CD4-positive, CD25-positive, alpha-beta regulatory T cell (primary cell): ENCODE results near the gene SLCO3A1. TPM values are rescaled to one million over a fixed set of nuclear protein-coding genes. Genes with fewer than 3 reads are reported as not detected.

ENCODE experiments used
- ATAC-seq, 2 donors: fragments of 150-1000 bp; cut with Tn5 transposase; one replicate each; pipeline ENCODE4 v1.10.0; 2021; ENCODE audit warnings: low read depth in 2 of 2, moderate number of reproducible peaks in 2 of 2, moderate library complexity in 1 of 2
- DNase-seq, 3 donors: peaks; one replicate each; pipeline versions ENCODE4 v3.0.0 to v3.0.0-alpha.2; 2012 to 2022; ENCODE audit warnings: mixed read lengths in 1 of 3
- H3K27ac ChIP-seq: one replicate; pipeline ENCODE4 v1.7.0; 2013; ENCODE audit warnings: mild to moderate bottlenecking, low read length; ENCODE audit not compliant: insufficient read depth, poor library complexity, severe bottlenecking
- H3K27me3 ChIP-seq: one replicate; pipeline ENCODE4 v1.7.0; 2013; ENCODE audit warnings: low read length; ENCODE audit not compliant: control insufficient read depth, insufficient read depth
- H3K36me3 ChIP-seq: one replicate; pipeline ENCODE4 v1.7.0; 2013; ENCODE audit warnings: mild to moderate bottlenecking, low read length, moderate library complexity; ENCODE audit not compliant: control insufficient read depth, insufficient read depth
- H3K4me1 ChIP-seq: 2 replicates; pipeline ENCODE4 v1.7.0; 2013; ENCODE audit warnings: mild to moderate bottlenecking, low read length; ENCODE audit not compliant: insufficient read depth, control insufficient read depth, poor library complexity, severe bottlenecking
- H3K4me3 ChIP-seq: one replicate; pipeline ENCODE4 v1.7.0; 2013; ENCODE audit warnings: low read depth, mild to moderate bottlenecking, low read length, moderate library complexity
- H3K9me3 ChIP-seq, 2 experiments: 1 replicate in 1 of 2; 2 replicates in 1 of 2; pipeline ENCODE4 v1.7.0; 2013; ENCODE audit warnings: low read length in 2 of 2, mild to moderate bottlenecking in 1 of 2, moderate library complexity in 1 of 2; ENCODE audit not compliant: control insufficient read depth in 2 of 2
- H3K27ac Mint-ChIP-seq, 3 donors: one replicate each; pipeline ENCODE4 v1.8.0; 2020 to 2022; ENCODE audit warnings: mild to moderate bottlenecking in 3 of 3, mixed read lengths in 3 of 3, moderate library complexity in 2 of 3
- H3K27me3 Mint-ChIP-seq: one replicate; pipeline ENCODE4 v1.8.0; 2022; ENCODE audit warnings: mild to moderate bottlenecking, mixed read lengths
- H3K36me3 Mint-ChIP-seq: one replicate; pipeline ENCODE4 v1.8.0; 2020; ENCODE audit warnings: mixed read lengths
- H3K4me1 Mint-ChIP-seq, 4 donors: one replicate each; pipeline ENCODE4 v1.8.0; 2020 to 2022; ENCODE audit warnings: mixed read lengths in 4 of 4, mild to moderate bottlenecking in 1 of 4
- H3K4me3 Mint-ChIP-seq, 4 donors: one replicate each; pipeline ENCODE4 v1.8.0; 2020 to 2022; ENCODE audit warnings: mild to moderate bottlenecking in 4 of 4, mixed read lengths in 4 of 4, moderate library complexity in 3 of 4
- H3K9me3 Mint-ChIP-seq, 7 donors: one replicate each; pipeline ENCODE4 v1.8.0; 2020 to 2022; ENCODE audit warnings: mixed read lengths in 7 of 7, mild to moderate bottlenecking in 3 of 7, moderate library complexity in 2 of 7
- polyA plus RNA-seq, 4 donors: library from polyadenylated mRNA; unstranded; fragments of 300-500 nt; fragmentation: Illumina TruSeq; gene quantifications; one replicate each; pipeline ENCODE4 v1.2.3, GENCODE V29; 2021
- total RNA-seq: library from RNA; stranded (reverse); gene quantifications from one replicate; pipeline ENCODE4 v1.2.3, GENCODE V29; 2022

SLCO3A1 gene
- total and polyA plus RNA-seq, 5 donors from 2014 or later, result 20.1 to 63.7 (median 38.1) TPM

DNA sequence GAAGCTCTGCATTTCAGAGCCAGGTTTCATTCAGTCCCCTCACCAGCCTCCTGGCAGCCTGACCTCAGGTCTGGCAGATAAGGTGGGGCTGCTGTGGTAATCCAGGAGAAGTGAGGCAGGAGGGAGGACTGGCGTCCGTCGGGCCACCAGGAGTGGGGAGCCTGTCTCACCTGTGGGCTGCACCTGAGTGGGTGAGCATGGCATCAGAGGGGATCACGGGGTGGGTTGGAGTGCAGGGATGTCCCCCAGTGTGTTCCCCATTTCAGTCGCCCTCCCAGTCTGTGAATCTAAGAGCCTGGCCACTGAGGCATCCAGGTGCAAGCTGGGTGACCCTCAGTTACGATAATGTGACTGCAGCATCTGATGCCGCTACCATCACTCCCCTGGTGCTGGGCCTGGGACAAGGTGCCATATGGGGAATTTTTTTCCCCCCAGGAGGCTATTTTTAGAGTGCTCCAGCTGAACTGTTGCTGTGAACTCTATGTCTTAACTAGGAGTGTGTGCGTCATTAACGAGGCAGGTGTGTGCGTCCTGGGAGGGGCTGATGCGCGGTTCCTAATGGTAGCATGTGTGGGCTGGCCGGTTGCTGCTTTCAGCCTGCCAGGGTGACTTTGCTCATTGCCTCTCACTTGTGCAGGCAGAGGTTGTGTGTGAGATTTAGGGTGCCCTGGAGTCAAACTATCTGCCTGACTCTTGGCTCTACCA lies 165.2 kb downstream of the SLCO3A1 start:
- Histone ChIP-seq H3K27ac (no peak overlapping the region), H3K4me3 (no peak overlapping the region), H3K9me3 (no peaks in the 10 kb centered on the region), H3K36me3 (peaks cover 2% of the 10 kb centered on the region), H3K4me1 (no peaks in the 10 kb centered on the region), H3K27me3 (no peaks in the 10 kb centered on the region)
- peaks cover 7% of the 10 kb centered on the region for H3K36me3 Mint-ChIP-seq
- H3K4me1 Mint-ChIP-seq, result peaks cover 24 to 67% (median 28%) of the 10 kb centered on the region in 4 donors
- no peaks in the 10 kb centered on the region for H3K9me3 Mint-ChIP-seq
- no peak overlapping the region for H3K4me3 Mint-ChIP-seq
- no peaks in the 10 kb centered on the region for H3K27me3 Mint-ChIP-seq
- DNase-seq (no peak), ATAC-seq (no peak)
- H3K27ac Mint-ChIP-seq, result no peak overlapping the region

DNA sequence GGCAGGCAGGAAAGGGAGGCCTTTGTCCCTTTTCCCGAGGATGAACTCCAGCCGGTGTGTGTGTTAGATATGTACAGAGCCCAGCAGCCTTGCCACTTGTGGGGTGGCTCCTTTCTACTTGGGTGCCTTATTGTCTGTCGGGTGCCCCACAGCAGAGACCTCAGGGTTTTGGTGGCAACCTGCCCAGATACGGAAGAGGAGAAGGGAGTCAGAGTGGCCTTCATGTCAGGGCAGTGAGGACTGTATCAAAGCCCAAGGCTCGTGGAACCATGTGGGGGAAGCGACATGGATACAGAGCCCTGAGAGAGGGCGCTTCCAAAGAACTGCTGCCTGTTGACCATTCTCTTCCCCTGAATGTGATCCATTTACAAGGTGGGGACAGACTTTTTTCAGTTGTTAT lies 166.2 kb downstream of the SLCO3A1 start:
- no peak overlapping the region for H3K4me3 Mint-ChIP-seq
- no peak for ATAC-seq
- H3K9me3 Mint-ChIP-seq, result no peaks in the 10 kb centered on the region
- no peaks in the 10 kb centered on the region for H3K9me3 ChIP-seq
- DNase-seq, result no peak
- H3K27ac Mint-ChIP-seq, result no peak overlapping the region
- H3K4me1 Mint-ChIP-seq, result peaks cover 20 to 64% (median 30%) of the 10 kb centered on the region in 4 donors
- H3K4me1 ChIP-seq, result no peaks in the 10 kb centered on the region
- no peaks in the 10 kb centered on the region for H3K27me3 Mint-ChIP-seq
- H3K27ac ChIP-seq, result no peak overlapping the region
- no peak overlapping the region for H3K4me3 ChIP-seq
- peaks cover 2% of the 10 kb centered on the region for H3K36me3 ChIP-seq
- no peaks in the 10 kb centered on the region for H3K27me3 ChIP-seq
- peaks cover 7% of the 10 kb centered on the region for H3K36me3 Mint-ChIP-seq

DNA sequence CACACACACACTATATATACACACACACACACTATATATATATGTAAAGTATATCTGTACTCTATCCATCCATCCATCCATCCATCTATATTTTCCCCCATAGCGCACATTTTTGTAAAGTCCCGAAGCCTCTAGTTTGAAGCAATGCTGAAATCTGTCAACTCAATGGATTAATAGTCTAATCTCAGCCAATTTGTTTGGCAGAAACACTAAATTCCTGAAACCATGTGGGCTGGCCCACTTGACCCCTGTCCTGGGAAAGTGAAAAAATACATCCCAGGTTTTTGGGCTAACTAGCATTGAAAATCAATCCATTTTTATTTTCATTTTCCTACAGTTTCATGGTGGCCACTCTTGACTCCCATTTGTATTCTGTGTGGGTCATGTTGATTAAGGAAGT lies 166.7 kb downstream of the SLCO3A1 start:
- Histone ChIP-seq H3K4me3 (no peak overlapping the region), H3K27me3 (no peaks in the 10 kb centered on the region), H3K9me3 (no peaks in the 10 kb centered on the region), H3K36me3 (peaks cover 2% of the 10 kb centered on the region), H3K4me1 (no peaks in the 10 kb centered on the region), H3K27ac (no peak overlapping the region)
- no peak for ATAC-seq
- Mint-ChIP-seq H3K27me3 (no peaks in the 10 kb centered on the region), H3K9me3 (no peaks in the 10 kb centered on the region), H3K4me3 (no peak overlapping the region), H3K4me1 (peaks cover 18 to 61% (median 30%) of the 10 kb centered on the region in 4 donors), H3K36me3 (peaks cover 7% of the 10 kb centered on the region), H3K27ac (no peak overlapping the region)
- DNase-seq, result no peak

DNA sequence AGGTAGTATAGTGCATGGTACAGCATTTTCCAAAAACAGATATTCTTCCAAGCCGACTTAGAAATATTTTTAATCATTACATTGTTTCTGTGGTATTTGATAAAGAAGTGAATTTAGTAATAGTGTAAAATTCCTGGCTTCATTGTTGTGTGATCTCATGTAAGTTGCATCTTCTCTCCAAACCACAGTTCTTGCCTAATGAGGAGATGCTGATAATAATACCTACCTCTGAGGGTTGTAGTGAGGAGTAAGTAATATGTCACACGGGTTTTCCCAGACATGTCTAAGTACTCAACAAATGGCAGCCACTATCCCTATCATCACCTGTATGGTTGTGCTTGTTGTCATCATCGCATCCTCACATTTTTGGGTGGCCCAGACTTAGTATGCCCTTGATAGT lies 167.3 kb downstream of the SLCO3A1 start:
- H3K4me3 ChIP-seq, result no peak overlapping the region
- H3K36me3 ChIP-seq, result peaks cover 2% of the 10 kb centered on the region
- Mint-ChIP-seq H3K27ac (peak overlapping the region in 1 of 3 donors; percentile 65), H3K9me3 (no peaks in the 10 kb centered on the region), H3K36me3 (peaks cover 7% of the 10 kb centered on the region), H3K4me1 (peaks cover 12 to 57% (median 28%) of the 10 kb centered on the region in 4 donors), H3K27me3 (no peaks in the 10 kb centered on the region), H3K4me3 (no peak overlapping the region)
- no peak overlapping the region for H3K27ac ChIP-seq
- H3K27me3 ChIP-seq, result no peaks in the 10 kb centered on the region
- ATAC-seq (no peak), DNase-seq (no peak)
- no peaks in the 10 kb centered on the region for H3K4me1 ChIP-seq
- no peaks in the 10 kb centered on the region for H3K9me3 ChIP-seq

DNA sequence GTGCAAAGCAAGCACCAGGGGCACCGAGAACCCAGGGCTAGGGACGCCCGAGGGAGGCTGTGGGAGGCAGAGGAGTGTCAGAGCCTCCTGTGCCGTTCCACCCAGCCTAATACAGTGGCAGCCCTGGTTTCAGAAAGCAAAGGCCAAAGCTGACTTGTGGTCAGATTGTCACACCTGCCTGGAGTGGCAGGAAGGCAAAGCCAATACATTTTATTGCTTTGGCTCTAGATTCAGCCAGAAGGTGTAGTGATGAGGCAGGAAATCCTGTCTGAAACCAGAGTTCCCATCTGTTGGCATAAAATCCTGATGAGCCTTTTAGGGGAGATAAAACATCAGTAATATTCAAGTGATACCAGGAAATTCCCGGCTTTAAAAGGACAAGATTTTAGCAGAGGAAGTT lies 168.3 kb downstream of the SLCO3A1 start:
- DNase-seq (no peak), ATAC-seq (no peak)
- no peaks in the 10 kb centered on the region for H3K27me3 ChIP-seq
- Mint-ChIP-seq H3K4me1 (peaks cover 12 to 52% (median 25%) of the 10 kb centered on the region in 4 donors), H3K36me3 (peaks cover 7% of the 10 kb centered on the region), H3K27ac (peak overlapping the region in 2 of 3 donors; percentile 21 to 27), H3K9me3 (no peaks in the 10 kb centered on the region), H3K27me3 (no peaks in the 10 kb centered on the region), H3K4me3 (no peak overlapping the region)
- no peak overlapping the region for H3K27ac ChIP-seq
- no peak overlapping the region for H3K4me3 ChIP-seq
- H3K9me3 ChIP-seq, result no peaks in the 10 kb centered on the region
- no peaks in the 10 kb centered on the region for H3K4me1 ChIP-seq
- peaks cover 2% of the 10 kb centered on the region for H3K36me3 ChIP-seq

DNA sequence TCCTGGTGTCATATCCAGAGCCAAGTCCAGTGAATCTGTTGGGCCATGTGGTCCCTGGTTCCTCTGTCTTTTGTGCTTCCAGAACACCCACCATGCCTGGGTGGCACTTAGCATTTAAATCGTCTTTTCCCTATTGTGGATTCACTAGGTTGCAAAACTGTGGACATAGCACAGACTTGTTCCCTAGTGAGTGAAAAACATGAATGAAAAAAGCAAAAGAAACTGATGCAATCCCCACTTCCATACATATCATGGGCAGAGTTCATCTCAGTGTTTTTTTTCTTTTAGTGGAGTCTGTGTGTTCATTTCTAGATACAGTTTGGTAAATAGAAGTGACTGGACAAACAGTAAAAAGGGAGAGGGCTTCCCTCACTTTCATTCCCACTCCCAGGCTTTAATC lies 170.5 kb downstream of the SLCO3A1 start:
- Histone ChIP-seq H3K27me3 (no peaks in the 10 kb centered on the region), H3K4me3 (no peak overlapping the region), H3K27ac (no peak overlapping the region), H3K9me3 (no peaks in the 10 kb centered on the region), H3K36me3 (peaks cover 2% of the 10 kb centered on the region), H3K4me1 (no peaks in the 10 kb centered on the region)
- Mint-ChIP-seq H3K4me1 (peaks cover 12 to 47% (median 28%) of the 10 kb centered on the region in 4 donors), H3K9me3 (no peaks in the 10 kb centered on the region), H3K27ac (no peak overlapping the region), H3K27me3 (no peaks in the 10 kb centered on the region), H3K36me3 (peaks cover 10% of the 10 kb centered on the region), H3K4me3 (no peak overlapping the region)
- DNase-seq (no peak), ATAC-seq (no peak)

DNA sequence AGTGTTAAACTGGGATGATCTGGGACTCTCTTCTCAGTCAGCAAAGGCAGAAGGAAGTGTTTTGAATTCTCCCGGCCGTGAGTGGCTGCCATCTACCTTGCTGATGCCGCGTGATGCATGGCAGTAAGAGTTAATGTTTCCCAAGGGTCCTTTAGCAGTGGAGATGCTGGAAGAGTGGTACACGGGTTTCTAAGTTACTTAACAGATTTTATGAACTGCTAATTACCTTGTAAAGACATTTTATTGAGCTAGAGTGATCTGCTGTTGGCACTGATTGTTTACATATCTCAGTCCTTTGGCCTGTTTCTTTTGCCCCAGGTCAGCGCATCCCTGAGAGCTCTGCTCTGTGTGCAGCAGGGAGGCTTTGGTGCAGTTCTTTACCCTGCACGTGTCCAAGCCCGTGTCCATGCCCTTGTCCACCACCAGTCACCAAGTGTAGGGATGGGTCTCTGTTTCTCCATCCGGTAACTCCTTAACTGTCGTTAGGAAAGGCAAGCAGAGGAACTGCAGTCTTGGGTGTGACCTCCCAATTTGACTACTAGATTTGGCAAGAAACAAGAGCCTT lies 172.3 kb downstream of the SLCO3A1 start:
- no peaks in the 10 kb centered on the region for H3K9me3 ChIP-seq
- peaks cover 2% of the 10 kb centered on the region for H3K36me3 ChIP-seq
- H3K27me3 ChIP-seq, result no peaks in the 10 kb centered on the region
- no peak overlapping the region for H3K27ac ChIP-seq
- H3K4me1 ChIP-seq, result no peaks in the 10 kb centered on the region
- H3K4me3 ChIP-seq, result no peak overlapping the region
- Mint-ChIP-seq H3K9me3 (no peaks in the 10 kb centered on the region), H3K27me3 (no peaks in the 10 kb centered on the region), H3K27ac (no peak overlapping the region), H3K36me3 (peaks cover 15% of the 10 kb centered on the region), H3K4me3 (no peak overlapping the region), H3K4me1 (peaks cover 12 to 42% (median 24%) of the 10 kb centered on the region in 4 donors)
- ATAC-seq (no peak), DNase-seq (no peak)

DNA sequence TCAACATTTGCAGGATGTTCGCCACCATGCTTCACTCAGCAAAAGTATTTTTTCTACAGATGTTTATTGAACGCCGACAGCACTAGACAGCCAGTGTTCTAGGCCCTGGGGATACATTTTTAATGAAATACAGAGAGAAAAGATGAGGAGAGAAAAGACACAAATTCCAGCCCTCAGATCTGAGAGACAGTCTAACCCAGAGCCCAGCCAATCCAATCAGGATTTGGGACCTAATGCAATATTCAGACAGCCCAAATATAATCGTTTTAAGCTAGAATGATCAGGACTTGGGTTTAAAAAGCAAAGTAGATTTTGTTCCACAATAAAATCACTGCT lies 174.8 kb downstream of the SLCO3A1 start:
- Mint-ChIP-seq H3K4me1 (peaks cover 7 to 45% (median 28%) of the 10 kb centered on the region in 4 donors), H3K4me3 (no peak overlapping the region), H3K27me3 (no peaks in the 10 kb centered on the region), H3K9me3 (no peaks in the 10 kb centered on the region), H3K27ac (peak overlapping the region in 1 of 3 donors; percentile 42), H3K36me3 (peaks cover 13% of the 10 kb centered on the region)
- Histone ChIP-seq H3K4me3 (no peak overlapping the region), H3K9me3 (no peaks in the 10 kb centered on the region), H3K36me3 (no peaks in the 10 kb centered on the region), H3K4me1 (no peaks in the 10 kb centered on the region), H3K27me3 (no peaks in the 10 kb centered on the region), H3K27ac (no peak overlapping the region)
- ATAC-seq (no peak), DNase-seq (no peak)
